HUDEP-2 (cell line): ENCODE measurements around the gene GNG2.

Source experiments
- DNase-seq, 76 experiments: peaks; one replicate each; lab custom pipeline; 2025; ENCODE audit not compliant: unreplicated experiment in 76 of 76; lab: John Stamatoyannopoulos, UW

GNG2 gene

DNA sequence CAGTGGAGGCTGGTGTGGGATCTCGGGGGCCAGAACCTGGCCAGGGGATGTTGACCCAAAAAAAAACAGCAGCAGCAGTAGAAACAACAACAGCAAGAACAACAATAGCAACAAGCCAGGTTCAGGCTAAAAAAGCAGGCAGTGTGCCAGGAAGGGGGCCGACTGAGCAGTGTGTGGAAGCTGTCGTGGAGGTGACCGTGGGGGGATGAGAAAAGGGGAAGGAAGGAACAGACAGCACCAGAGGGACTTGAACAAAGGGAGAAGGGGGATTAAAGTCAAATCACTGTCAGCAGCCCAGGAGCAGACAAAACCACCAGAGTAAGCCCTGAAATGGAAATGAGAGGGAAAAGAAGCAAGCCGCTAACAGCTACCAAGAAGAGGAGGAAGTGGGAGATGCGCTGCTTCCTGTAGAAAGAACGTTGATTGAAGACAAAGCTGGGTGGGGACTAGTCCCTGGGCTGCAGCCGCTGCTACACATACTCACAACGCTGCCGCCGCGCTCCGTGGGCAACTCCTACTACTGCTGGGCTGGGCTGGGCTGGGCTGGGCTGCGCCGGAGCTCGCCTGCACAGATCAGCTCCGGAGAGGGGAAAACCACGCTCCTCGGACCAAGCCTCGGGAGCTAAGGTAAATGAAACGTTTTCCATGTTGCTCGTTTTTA is at the start of gene GNG2:
Gene GNG2, plus strand, starts transcription at position 449 of the 661 bp plus-strand sequence. CDS start 90,067 bp downstream, outside the sequence.
- peak in 72 of 76 experiments; percentile 17 to 81 (median 66) for DNase-seq

DNA sequence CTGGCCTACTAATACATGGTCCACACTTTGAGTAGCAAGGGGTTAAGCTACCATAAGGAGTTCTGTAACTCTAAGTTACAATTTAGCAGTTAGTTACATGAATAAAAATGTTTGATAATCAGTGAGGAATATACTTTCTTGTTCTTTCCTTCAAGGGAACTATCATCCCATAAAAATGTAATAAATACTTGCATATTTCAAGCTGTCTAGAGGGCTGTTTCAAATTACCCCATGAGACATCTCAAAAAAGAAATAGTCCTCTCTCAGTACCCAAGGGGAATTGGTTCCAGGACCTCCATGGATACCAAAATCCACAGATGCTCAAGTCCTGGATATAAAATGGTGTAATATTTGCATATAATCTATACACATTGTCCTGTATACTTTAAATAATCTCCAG is 48.7 kb upstream of the GNG2 start:
- DNase-seq, result no peak

DNA sequence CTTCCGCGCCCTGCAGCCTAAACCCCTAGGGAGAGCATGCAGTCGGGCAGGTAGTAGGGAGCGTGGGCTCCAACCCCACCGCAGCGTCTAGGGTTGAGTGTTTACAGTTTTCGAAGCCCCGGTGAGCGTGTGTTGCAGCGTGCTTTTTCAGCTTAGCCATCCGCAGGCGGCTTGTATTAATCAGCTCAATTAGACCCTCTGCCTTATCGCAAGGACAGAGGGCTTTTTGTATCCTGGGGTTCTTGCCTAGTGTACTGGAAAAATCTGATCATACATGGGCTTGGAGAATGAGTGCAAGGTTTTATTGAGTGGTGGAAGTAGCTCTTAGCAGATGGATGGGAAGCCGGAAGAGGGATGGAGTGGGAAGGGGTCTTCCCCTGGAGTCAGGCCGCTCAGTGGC is 44.4 kb upstream of the GNG2 start:
- no peak for DNase-seq

DNA sequence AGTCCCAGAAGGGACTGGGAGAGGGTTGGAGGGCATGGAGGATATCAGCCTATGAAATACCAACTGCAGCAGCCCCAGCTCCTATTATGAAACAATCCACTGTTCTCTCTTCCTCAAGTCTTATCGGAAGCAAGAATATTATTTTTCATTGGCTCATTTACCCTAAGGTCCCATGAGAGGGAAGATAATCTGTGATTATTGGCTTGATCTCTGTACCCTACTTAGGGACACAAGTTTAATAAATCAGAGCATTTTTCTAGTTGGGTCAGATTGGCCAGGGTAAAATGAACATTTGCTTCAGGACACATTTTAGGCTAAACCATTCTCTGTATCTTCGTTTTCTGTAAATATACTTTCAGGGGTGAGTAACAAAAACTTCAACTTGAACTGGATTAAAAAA is 43.1 kb upstream of the GNG2 start:
- no peak for DNase-seq

DNA sequence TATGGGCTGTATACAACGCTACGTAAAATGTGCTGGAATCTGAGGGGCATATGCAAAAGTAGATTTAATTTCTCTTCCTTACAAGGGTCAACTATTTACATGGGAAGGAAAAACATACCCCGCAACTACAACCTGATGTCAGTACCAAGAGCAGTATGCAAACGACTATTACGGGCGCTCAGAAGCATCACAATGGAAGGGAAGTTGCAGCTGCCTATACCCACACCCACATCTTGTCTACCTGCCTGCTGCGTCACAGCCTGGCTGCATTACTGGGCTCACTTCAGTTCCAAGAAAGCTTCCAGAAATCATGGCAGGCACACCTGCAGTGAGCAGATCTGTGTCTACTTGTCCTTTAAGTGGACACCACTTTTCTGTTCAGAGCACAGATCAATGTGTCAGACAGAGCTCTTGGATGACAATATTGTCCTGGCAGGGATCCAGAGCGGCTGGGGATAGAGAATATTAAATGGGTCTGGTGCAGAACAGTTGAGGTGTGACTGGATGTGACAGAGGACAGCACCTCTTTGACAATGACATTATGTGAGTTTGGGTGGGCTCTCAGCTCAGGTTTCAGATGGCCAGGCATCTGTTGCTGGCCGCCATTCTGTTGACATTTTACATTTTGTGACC is 41.5 kb upstream of the GNG2 start:
- DNase-seq, result no peak

DNA sequence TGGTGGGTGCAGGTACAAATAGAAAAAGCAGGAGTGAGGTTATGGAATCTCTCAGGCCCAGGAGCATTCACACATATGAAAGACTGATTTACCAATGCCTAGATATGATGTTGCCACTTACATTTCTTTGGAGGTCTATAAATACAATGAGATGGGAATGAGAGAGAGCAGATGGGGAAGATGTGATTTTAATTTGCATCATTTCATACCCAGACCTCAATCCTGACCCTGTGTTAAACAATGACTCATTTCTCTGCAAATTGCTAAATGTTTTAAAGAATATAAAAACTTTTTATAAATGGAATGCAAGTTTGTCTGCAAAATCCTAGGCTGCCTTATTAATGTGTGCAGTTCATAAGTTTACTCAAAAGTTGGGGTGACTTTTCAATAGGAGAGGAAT is 38.6 kb upstream of the GNG2 start:
- no peak for DNase-seq

DNA sequence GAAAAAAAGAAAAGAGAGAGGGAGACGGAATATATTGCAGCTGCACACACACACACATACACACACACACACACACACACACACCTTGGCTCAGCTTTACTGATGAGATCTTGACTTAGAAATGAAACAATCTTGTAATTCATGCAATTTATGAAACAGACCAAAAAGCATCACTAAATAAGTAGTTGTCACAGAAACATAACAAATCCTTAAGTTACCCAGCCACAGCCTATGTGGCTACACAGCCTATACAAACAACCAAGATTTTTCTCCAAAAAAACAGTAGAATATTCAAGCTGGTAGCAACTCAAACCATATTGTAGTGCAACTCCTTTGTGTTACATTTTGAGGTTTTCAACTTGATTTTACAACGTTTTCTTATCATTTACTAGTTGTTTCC is 37.9 kb upstream of the GNG2 start:
- no peak for DNase-seq

DNA sequence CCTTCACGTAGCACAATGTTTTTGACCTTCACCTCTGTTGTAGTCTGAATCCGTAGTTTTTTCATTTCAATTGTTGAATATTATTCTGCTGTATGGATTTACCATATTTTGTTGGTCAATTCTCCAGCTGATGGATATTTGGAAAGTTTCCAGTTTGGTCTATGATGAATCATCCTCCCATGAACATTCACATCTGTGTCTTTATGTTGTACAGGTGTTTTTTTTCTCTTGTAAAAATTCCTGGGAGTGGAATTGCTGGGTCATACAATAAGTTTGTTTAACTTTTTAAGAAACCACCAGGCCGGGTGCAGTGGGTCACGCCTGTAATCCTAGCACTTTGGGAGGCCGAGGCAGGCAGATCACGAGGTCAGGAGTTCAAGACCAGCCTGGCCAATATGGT is 36.7 kb upstream of the GNG2 start:
- no peak for DNase-seq

DNA sequence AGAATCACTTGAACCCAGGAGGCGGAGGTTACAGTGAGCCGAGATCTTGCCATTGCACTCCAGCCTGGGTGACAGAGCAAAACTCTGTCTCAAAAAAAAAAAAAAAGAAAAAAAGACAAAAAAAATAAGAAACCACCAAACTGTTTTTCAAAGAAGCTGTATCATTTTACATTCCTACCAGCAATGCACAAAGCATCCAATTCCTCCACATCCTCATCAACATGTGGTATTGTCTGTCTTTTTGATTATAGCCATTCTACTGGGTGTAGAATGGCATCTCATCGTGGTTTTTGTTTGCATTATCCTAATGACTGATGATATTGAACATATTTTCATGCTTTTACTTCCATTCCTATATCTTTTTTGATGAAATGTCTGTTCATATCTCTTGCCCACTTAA is 36.2 kb upstream of the GNG2 start:
- DNase-seq, result no peak

DNA sequence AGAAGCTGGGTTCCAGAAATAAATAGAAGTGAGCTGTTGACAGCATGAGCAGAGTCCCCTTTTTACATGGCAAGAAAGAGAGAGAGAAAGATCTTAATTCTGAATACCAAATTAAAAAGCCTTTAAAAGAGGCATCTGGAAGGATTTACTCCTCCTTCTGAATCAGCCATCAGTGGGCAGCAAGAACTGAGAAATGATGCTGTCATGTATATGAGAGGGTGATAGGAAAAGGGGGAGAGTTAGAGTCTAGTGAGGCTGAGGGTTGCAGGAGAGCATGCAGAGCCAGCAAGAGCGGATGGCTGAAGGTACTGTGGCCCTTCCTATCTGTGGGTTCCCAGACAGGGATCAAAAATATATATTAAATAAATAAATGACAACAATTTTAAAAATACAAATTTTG is 34.5 kb upstream of the GNG2 start:
- no peak for DNase-seq

DNA sequence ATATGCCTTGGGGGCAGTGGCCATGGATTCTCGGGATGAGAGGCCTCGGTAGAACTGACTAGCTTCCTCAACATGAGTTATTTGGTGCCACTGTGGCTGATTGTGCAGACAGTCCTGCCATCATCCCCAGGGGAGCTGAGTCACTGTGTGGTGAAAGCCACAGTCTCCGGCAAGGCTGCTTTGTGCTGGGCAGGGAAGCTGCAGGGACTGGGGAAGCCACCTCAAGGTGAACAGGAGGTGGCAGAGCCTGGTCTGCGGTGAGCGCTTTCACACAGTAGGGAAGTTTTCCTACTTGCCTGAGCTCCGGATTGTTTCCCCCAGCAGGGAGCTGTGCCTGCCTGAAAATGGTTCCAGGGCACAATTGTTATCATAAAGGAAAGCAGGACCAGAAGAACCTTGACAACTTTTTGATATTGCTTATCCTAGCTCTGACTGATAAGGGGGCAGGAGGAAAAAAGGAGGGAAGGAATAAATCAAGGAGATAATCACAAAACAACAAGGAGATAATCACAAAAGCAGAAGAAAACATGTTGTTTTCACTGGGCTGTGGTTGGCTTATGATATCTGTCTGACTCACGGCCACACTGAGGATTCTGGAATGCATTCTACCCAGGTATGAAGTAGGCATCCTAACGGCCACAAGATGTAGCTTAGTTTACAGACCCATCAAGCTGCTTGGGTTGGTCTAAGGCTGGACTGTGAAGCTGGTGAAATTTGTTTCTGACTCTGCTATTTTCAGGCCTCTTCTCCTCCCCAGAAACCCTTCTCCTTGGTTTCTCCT is 32.2 kb upstream of the GNG2 start:
- peak in 10 of 76 experiments; percentile 1 to 26 (median 8) for DNase-seq

DNA sequence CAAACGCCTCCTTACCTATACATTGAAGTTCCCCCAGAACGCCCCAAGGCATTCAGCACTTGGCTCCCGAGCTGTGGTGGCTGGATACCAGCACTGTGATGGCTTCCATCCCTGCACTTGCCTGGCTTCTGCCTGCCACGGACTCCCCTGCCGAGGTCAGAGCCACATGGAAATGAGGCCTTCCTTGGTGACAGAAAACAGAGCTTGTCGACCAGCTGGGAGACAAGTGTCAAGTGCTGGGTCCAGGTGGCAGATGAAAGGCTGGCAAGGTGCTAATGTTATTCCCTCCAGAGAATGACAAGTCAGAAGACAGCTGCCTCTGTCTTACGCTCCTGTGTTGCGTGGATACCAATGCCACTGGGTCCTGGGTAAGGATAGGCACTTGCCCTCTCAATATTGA is 26.2 kb upstream of the GNG2 start:
- no peak for DNase-seq

DNA sequence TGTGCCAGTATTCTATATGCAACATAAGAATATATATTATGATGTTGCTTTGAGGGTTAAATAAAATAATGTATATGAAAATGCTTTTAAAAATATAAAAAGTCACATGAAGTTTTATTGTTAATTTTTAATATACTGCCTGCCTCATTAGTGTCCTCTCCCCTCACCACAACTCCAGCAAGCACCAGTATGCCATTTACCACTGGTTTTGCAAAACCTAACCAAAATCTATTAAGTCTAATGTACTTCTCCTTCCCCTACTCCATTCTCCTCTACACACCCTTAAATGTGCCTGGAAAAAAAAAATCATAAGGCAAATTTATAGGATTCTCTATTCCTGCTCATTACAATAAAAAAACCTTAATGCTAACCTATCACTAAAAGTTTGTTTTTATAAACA is 24.0 kb upstream of the GNG2 start:
- DNase-seq, result no peak

DNA sequence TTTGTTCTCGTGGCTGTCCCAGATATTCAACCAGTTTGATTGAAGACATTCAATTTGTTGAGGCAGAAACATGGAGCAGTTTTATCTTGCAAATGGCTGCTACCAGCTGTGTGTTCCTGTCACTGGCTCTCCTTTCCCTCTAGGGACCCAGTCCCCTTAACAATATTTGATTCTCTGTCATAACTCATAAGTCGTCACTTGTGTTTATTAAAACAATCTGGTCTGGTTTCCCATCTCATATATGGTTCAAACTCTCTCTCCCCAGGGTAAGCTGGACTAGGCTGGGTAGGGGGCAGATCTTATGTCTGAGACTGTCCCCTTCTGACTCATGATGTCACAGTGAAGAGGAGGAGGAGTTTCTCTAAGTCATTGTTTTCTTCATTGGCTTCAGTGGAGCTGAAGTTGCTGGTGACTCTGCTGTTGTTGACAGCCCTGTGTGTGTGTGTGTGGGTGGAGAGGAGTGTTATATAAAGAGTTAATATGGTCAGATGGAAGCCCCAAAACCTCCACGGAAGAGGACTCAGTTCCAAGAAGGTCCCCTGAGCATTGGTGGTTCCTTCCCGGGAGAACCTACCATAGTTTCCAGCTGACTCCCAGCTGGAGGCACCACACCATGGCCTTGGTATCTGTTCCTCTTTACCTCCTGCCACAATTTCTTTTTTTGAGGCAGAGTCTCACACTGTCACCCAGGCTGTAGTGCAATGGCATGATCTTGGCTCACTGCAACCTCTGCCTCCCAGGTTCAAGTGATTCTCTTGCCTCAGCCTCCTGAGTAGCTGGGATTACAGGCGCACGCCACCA is 16.1 kb upstream of the GNG2 start:
- no peak for DNase-seq

DNA sequence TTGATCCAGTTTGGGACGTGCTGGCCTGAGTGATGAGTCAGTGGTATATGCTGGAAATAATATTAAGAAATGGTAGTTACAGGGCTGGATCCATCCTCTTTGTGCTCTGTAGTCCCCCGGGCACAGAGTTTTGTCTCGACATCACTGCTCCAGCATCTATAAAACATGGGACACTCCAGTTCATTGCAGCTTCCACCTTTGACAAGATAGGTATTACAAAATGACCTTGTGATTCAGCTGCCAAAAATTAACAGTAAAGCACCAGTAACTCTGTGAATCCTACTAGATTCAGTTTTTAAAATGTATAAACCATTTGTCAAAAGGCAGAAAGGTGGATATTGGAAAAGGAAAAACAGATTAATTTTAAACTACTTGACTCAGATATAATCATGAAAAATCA is 14.6 kb upstream of the GNG2 start:
- no peak for DNase-seq

DNA sequence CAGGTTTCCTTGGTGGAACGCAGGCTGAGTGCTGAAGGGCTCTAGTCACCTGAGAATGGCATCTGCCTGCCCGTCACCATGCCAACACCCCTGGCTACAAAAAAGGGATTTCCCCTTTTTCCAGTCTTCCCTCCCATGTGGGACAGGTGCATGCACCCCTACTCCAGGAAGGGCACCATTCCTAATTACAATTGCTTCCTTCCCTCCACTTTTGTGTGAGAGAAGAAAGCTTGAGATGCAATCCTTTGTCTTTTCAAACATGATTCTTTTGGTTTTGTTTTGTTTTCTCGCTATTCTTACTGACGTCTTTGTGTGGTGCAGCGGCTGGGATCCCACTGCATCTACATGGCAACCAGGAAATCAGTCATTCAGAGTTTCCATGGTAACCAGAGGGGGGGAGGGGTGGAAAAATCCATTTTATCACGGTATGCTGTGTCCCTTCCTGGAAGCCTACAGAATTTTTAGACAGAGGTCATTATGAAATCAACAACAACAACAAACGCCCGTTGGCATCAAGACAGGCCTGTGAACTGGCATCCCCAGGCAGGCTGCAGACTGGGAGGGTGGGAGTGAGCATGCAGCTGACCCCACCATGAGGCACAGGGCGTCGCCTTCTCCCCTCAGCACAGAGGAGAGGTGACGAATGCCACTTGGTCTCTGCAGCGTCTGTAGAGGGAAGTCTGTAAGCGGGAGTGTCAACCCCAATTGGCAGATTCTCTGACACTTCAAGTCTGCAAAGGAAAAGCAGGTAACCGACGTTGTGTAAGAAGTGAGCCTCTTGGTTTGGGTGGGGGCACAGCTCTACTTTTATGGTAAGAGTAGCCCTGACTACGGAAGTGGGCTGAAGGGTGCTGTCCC is 13.6 kb upstream of the GNG2 start:
- DNase-seq, result peak in 3 of 76 experiments; percentile 1 to 49 (median 6)

DNA sequence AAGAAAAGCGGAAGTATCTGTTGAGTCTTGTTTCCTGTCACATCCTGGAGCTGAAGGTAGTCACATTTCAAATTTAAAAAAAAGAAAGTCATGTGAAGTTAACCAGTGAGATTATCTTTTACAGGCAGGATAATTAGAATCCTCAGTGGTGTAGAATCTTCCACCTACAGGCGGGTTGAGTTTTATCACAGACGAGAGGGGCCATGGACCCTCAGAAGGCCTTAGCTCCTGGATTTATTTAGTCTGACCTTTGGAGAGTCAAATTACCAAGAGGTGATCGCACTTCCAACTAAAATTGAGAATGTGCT is 13.0 kb upstream of the GNG2 start:
- no peak for DNase-seq

DNA sequence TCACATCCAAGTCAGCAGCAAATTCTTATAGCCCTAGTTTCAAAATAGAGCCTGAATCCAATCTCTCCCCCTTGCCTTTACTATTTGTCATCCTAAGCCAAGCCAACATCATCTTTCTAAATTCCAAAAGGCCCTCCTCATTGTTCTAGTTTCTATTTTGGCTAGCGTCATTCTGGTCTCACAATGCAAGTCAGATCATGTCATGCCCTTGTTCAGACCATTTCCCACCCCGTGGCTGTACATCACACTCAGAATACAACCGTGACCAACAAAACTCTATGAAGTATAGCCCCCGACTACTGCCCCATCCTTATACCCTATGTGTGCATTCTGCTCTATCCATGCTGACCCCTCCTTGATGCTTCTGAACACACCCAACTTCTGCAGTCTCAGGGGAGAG is 12.3 kb upstream of the GNG2 start:
- DNase-seq, result no peak

DNA sequence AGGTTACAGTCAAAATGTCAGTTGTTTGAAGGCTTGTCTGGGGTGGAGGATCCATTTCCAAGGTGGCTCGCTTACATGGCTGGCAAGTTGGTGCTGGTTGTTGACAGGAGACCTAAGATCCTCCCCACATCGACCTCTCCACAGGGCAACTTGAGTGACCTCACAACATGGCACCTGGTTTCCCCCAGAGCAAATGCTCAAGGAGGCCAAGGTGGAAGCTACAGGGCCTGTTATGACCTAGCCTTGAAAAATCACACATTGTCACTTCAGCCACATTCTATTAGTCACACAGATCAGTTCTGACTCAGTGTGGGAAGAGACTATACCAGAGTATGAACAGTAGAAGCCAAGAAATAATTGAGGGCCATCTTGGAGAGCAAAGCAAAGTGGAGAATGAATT is 11.3 kb upstream of the GNG2 start:
- DNase-seq, result no peak

DNA sequence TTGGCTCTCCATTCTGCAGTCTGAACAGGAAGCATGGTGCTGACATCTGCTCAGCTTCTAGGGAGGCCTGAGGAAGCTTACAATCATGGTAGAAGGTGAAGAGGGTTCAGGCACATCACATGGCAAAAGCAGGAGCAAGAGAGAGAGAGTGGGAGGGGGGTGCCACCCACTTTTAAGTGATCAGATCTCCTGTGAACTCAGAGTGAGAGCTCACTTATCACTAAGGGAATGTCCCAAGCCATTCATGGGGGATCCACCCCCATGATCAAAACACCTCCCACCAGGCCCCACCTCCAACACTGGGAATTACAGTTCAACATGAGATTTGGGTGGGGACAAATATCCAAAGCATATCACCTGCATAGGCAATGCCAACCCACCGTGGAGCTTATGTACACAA is 9.8 kb upstream of the GNG2 start:
- DNase-seq, result no peak
